ENCODE measurements around the gene ATG2B.

Gene ATG2B

DNA sequence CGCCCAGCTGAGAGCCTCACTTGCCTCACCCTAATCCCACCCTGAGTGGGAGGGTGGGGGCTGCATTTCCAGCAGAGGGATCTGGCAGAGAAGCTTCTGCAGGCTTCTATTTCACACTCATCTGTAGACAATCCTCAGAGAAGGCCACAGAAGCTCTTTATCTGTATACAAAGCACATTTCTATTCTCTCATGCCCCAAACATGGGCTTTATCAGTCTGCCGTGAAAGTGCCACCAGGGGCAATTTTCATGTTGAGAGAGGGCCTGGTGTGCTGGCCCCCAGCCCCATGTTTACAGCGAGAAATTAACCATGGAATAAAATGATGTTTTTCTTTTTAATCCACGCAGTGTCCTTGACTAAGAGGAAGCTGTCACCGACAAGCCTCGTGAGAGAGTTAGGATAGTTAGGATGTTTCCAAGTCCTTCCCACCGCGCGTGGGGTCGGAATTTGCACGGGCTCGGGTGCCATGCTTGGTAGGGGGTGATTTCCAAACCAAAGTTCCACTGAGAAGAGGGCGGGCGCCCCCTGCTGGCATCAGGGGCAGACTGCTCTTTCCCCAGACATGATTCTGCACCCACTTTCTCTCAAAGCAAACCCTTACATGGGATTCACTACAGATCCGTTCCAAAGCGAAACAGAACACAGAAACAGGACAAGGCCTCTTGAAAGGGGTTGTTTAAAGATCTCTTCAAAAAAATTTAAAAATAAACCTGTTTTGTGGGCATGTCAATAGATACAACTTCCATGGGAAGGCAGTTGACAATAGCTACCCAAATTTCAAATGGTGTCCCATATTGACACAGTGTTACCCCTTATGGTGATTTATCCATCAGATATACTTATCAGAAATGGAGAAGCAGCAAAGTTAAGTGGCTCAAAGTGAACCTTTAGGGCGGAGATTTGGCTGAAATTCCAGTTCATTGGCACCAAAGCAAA is 87.7 kb downstream of the ATG2B start:
- POLR2A ChIA-PET, result no interaction called here
- CTCF ChIA-PET, result interaction anchor here (0.5 to 7.7 kb wide), 10 partner anchors 10 to 1574 kb away, joined by 3 to 45 read pairs (median 4); no protein-coding TSS in a partner anchor
- WGBS (ENCODE audit: insufficient coverage), result 38% methylated on average over 10 of the region's 17 CpGs
- DNase-seq, result peak; percentile 56 to 68 (median 62)
- H3K4me3 ChIP-seq (ENCODE audit: control insufficient read depth in 1 of 7, extremely low read depth in 1 of 7, insufficient read depth in 4 of 7, low read depth in 2 of 7, low read length in 6 of 7), result no peak overlapping the region
- H3K27ac ChIP-seq (ENCODE audit: insufficient read depth in 1 of 2, low read depth in 1 of 2, low read length in 2 of 2, poor library complexity in 1 of 2, severe bottlenecking in 2 of 2), result no peak overlapping the region
- H3K9me3 ChIP-seq (ENCODE audit: control extremely low read depth in 1 of 5, control insufficient read depth in 4 of 5, insufficient read depth in 2 of 5, low read depth in 1 of 5, low read length in 4 of 5), result peaks cover 0 to 12% (median 7%) of the 10 kb centered on the region in 5 experiments
- H3K36me3 ChIP-seq (ENCODE audit: control insufficient read depth in 4 of 4, insufficient read depth in 4 of 4, low read length in 3 of 4), result peaks cover 0 to 3% (median under 1%) of the 10 kb centered on the region in 4 experiments
- H3K27me3 ChIP-seq (replicated peaks in 2 of 5; ENCODE audit: control insufficient read depth in 4 of 5, insufficient read depth in 5 of 5, low read length in 4 of 5), result peaks cover 0 to 3% (median 0%) of the 10 kb centered on the region in 5 experiments
- no peaks in the 10 kb centered on the region for H3K4me1 ChIP-seq (ENCODE audit: control extremely low read depth in 1 of 4, control insufficient read depth in 4 of 4, insufficient read depth in 4 of 4, low read length in 3 of 4)

DNA sequence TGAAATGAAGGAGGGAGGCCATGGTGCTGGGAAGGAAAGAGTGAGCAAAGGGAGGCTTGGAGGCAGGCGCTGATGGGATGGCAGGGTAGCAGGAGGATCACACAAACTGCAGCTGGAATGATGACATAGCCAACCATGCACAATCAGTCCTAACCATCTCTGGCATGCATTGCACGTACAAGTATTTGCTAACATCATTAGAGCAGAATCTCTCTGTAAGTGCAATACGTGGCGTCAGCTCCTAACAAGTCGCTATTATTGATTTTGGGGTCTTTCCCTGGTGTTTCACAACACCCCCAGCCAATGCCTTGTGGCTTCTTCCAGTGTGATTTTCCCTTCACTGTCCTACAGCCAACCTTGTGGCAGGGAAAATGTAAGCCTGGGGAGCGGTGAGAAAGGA is 88.6 kb downstream of the ATG2B start:
- Histone ChIP-seq H3K4me3 (ENCODE audit: control insufficient read depth in 1 of 7, extremely low read depth in 1 of 7, insufficient read depth in 4 of 7, low read depth in 2 of 7, low read length in 6 of 7) (no peak overlapping the region), H3K9me3 (ENCODE audit: control extremely low read depth in 1 of 5, control insufficient read depth in 4 of 5, insufficient read depth in 2 of 5, low read depth in 1 of 5, low read length in 4 of 5) (peaks cover 0 to 12% (median 7%) of the 10 kb centered on the region in 5 experiments), H3K27ac (ENCODE audit: insufficient read depth in 1 of 2, low read depth in 1 of 2, low read length in 2 of 2, poor library complexity in 1 of 2, severe bottlenecking in 2 of 2) (no peak overlapping the region), H3K4me1 (ENCODE audit: control extremely low read depth in 1 of 4, control insufficient read depth in 4 of 4, insufficient read depth in 4 of 4, low read length in 3 of 4) (no peaks in the 10 kb centered on the region), H3K27me3 (replicated peaks in 2 of 5; ENCODE audit: control insufficient read depth in 4 of 5, insufficient read depth in 5 of 5, low read length in 4 of 5) (peaks cover 0 to 3% (median 0%) of the 10 kb centered on the region in 5 experiments), H3K36me3 (ENCODE audit: control insufficient read depth in 4 of 4, insufficient read depth in 4 of 4, low read length in 3 of 4) (peaks cover 0 to 3% (median 0%) of the 10 kb centered on the region in 4 experiments)
- DNase-seq, result no peak
- 94% methylated on average over 6 of the region's 6 CpGs for WGBS (ENCODE audit: insufficient coverage)
- CTCF ChIA-PET, result interaction anchor here (1.0 to 7.7 kb wide), 9 partner anchors 9 to 183 kb away, joined by 3 to 45 read pairs (median 5); no protein-coding TSS in a partner anchor
- POLR2A ChIA-PET, result no interaction called here

DNA sequence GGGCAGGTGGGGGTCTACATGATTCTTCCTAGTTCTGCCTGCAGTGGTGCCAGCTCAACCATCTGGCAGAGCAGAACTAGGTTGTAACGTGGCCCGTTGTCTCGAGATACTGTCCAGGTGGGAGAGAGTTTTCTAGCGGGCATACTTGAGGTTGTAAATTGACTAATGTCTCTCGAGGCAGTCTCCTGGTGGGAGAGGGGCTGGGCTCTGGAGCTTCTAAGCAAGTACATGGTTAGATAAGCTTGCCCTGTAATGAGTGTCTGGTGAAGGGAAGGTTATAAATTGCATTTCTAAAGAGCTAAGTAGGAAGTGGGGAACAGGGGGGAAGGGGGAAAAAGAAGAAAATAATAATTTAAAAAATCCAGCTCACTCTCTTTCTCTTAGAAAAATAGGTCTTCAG is 89.0 kb downstream of the ATG2B start:
- H3K36me3 ChIP-seq (ENCODE audit: control insufficient read depth in 4 of 4, insufficient read depth in 4 of 4, low read length in 3 of 4), result peaks cover 0 to 3% (median 0%) of the 10 kb centered on the region in 4 experiments
- WGBS (ENCODE audit: insufficient coverage), result 94% methylated on average over 5 of the region's 5 CpGs
- no peak overlapping the region for H3K27ac ChIP-seq (ENCODE audit: insufficient read depth in 1 of 2, low read depth in 1 of 2, low read length in 2 of 2, poor library complexity in 1 of 2, severe bottlenecking in 2 of 2)
- POLR2A ChIA-PET, result no interaction called here
- H3K4me3 ChIP-seq (ENCODE audit: control insufficient read depth in 1 of 7, extremely low read depth in 1 of 7, insufficient read depth in 4 of 7, low read depth in 2 of 7, low read length in 6 of 7), result no peak overlapping the region
- CTCF ChIA-PET, result interaction anchor here (1.0 to 7.7 kb wide), 9 partner anchors 9 to 183 kb away, joined by 3 to 45 read pairs (median 5); no protein-coding TSS in a partner anchor
- peaks cover 0 to 3% (median 0%) of the 10 kb centered on the region in 5 experiments for H3K27me3 ChIP-seq (replicated peaks in 2 of 5; ENCODE audit: control insufficient read depth in 4 of 5, insufficient read depth in 5 of 5, low read length in 4 of 5)
- DNase-seq, result no peak
- peaks cover 0 to 12% (median 7%) of the 10 kb centered on the region in 5 experiments for H3K9me3 ChIP-seq (ENCODE audit: control extremely low read depth in 1 of 5, control insufficient read depth in 4 of 5, insufficient read depth in 2 of 5, low read depth in 1 of 5, low read length in 4 of 5)
- H3K4me1 ChIP-seq (ENCODE audit: control extremely low read depth in 1 of 4, control insufficient read depth in 4 of 4, insufficient read depth in 4 of 4, low read length in 3 of 4), result no peaks in the 10 kb centered on the region

DNA sequence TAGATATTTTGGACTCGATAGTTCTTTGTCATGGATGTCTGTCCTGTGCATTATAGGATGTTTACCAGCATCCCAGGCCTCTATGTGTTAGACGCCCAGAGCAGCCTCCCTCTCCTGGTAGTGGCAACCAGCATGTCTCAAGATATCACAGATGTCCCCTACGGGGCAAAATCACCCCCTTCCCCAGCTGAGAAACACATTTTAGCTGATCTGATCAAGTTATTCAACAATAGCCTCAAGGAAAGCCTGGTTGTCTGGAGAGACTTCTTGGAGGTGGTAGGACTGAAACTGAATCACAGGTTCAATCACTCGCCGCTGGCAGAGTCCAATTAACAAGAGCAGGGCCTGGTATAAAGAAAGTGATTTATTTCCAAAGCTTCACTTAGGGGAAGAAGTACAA is 89.5 kb downstream of the ATG2B start:
- Histone ChIP-seq H3K27me3 (replicated peaks in 2 of 5; ENCODE audit: control insufficient read depth in 4 of 5, insufficient read depth in 5 of 5, low read length in 4 of 5) (peaks cover 0 to 3% (median 0%) of the 10 kb centered on the region in 5 experiments), H3K9me3 (ENCODE audit: control extremely low read depth in 1 of 5, control insufficient read depth in 4 of 5, insufficient read depth in 2 of 5, low read depth in 1 of 5, low read length in 4 of 5) (peaks cover 0 to 12% (median 7%) of the 10 kb centered on the region in 5 experiments), H3K27ac (ENCODE audit: insufficient read depth in 1 of 2, low read depth in 1 of 2, low read length in 2 of 2, poor library complexity in 1 of 2, severe bottlenecking in 2 of 2) (no peak overlapping the region), H3K4me3 (ENCODE audit: control insufficient read depth in 1 of 7, extremely low read depth in 1 of 7, insufficient read depth in 4 of 7, low read depth in 2 of 7, low read length in 6 of 7) (no peak overlapping the region), H3K4me1 (ENCODE audit: control extremely low read depth in 1 of 4, control insufficient read depth in 4 of 4, insufficient read depth in 4 of 4, low read length in 3 of 4) (no peaks in the 10 kb centered on the region), H3K36me3 (ENCODE audit: control insufficient read depth in 4 of 4, insufficient read depth in 4 of 4, low read length in 3 of 4) (peaks cover 0 to 2% (median 0%) of the 10 kb centered on the region in 4 experiments)
- ChIA-PET POLR2A (no interaction called here), CTCF (interaction anchor here (1.4 to 7.7 kb wide), 6 partner anchors 8 to 175 kb away, joined by 4 to 45 read pairs (median 6); no protein-coding TSS in a partner anchor)
- 79% methylated on average over 3 of the region's 5 CpGs for WGBS (ENCODE audit: insufficient coverage)
- no peak for DNase-seq

DNA sequence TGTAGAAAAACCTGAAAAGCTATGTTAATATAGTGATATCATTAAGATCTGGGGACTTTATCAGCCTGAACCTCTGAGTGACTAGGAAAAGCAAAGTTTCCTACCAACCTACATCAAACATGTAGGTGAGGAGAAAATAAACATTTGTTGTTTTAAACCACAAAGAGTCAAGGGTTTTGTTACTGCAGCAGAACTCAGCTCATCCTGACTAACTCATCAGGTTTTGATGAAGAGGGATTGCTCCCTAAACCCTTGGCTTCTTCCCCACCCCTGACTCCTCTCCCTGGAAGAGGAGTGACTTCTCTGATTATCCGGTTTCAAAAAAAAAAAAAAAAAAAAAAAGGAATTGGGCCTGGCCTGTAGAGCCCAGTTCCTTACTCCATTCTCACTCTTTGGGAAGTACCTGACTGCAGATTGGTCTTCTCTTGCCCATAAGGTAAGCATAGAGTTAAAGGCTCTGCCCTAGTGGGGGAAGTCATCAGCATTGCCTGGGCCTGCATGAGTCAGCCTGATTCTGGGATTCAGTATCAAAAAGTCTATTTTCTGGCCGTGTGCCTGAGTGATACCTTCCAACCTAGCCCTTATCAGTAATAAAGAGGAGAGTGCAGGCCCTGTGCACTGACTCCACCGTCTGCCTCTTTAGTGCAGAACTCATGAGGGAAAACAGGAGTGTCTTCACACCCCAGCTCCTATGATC is 90.2 kb downstream of the ATG2B start:
- CTCF ChIA-PET, result interaction anchor here (2.2 to 7.7 kb wide), 3 partner anchors 13 to 171 kb away, joined by 6 to 45 read pairs (median 12); no protein-coding TSS in a partner anchor
- H3K4me1 ChIP-seq (ENCODE audit: control extremely low read depth in 1 of 4, control insufficient read depth in 4 of 4, insufficient read depth in 4 of 4, low read length in 3 of 4), result no peaks in the 10 kb centered on the region
- no peak for DNase-seq
- peaks cover 0 to 5% (median 3%) of the 10 kb centered on the region in 5 experiments for H3K9me3 ChIP-seq (ENCODE audit: control extremely low read depth in 1 of 5, control insufficient read depth in 4 of 5, insufficient read depth in 2 of 5, low read depth in 1 of 5, low read length in 4 of 5)
- peaks cover 0 to 3% (median 0%) of the 10 kb centered on the region in 5 experiments for H3K27me3 ChIP-seq (replicated peaks in 2 of 5; ENCODE audit: control insufficient read depth in 4 of 5, insufficient read depth in 5 of 5, low read length in 4 of 5)
- no peak overlapping the region for H3K27ac ChIP-seq (ENCODE audit: insufficient read depth in 1 of 2, low read depth in 1 of 2, low read length in 2 of 2, poor library complexity in 1 of 2, severe bottlenecking in 2 of 2)
- POLR2A ChIA-PET, result no interaction called here
- WGBS (ENCODE audit: insufficient coverage), result 83% methylated on average over 1 of the region's 3 CpGs
- no peak overlapping the region for H3K4me3 ChIP-seq (ENCODE audit: control insufficient read depth in 1 of 7, extremely low read depth in 1 of 7, insufficient read depth in 4 of 7, low read depth in 2 of 7, low read length in 6 of 7)
- H3K36me3 ChIP-seq (ENCODE audit: control insufficient read depth in 4 of 4, insufficient read depth in 4 of 4, low read length in 3 of 4), result no peaks in the 10 kb centered on the region

DNA sequence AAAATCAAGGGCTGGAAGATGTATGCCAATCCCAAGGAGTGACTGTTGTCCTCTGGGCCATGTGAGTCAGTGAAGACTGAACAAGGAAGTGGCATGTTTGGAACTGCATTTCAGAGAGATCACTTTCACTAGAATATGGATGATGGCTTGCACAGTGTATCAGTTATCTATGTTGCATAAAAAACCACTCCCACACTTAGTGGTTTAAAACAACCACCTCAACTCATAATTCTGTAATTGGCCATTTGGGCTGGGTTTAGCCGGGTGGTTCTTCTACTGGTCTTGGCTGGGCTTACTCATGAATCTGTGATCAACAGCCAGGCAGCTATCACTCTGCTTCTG is 91.7 kb downstream of the ATG2B start:
- Histone ChIP-seq H3K4me3 (ENCODE audit: control insufficient read depth in 1 of 7, extremely low read depth in 1 of 7, insufficient read depth in 4 of 7, low read depth in 2 of 7, low read length in 6 of 7) (no peak overlapping the region), H3K27me3 (replicated peaks in 2 of 5; ENCODE audit: control insufficient read depth in 4 of 5, insufficient read depth in 5 of 5, low read length in 4 of 5) (peaks cover 0 to 3% (median 0%) of the 10 kb centered on the region in 5 experiments), H3K4me1 (ENCODE audit: control extremely low read depth in 1 of 4, control insufficient read depth in 4 of 4, insufficient read depth in 4 of 4, low read length in 3 of 4) (no peaks in the 10 kb centered on the region), H3K36me3 (ENCODE audit: control insufficient read depth in 4 of 4, insufficient read depth in 4 of 4, low read length in 3 of 4) (no peaks in the 10 kb centered on the region), H3K27ac (ENCODE audit: insufficient read depth in 1 of 2, low read depth in 1 of 2, low read length in 2 of 2, poor library complexity in 1 of 2, severe bottlenecking in 2 of 2) (no peak overlapping the region), H3K9me3 (ENCODE audit: control extremely low read depth in 1 of 5, control insufficient read depth in 4 of 5, insufficient read depth in 2 of 5, low read depth in 1 of 5, low read length in 4 of 5) (no peaks in the 10 kb centered on the region)
- POLR2A ChIA-PET, result no interaction called here
- WGBS (ENCODE audit: insufficient coverage), result 100% methylated on average over 1 of the region's 1 CpG
- DNase-seq, result no peak
- CTCF ChIA-PET, result interaction anchor here (7.7 kb wide), 1 partner anchor 169 kb away, joined by 45 read pairs; no protein-coding TSS in a partner anchor

Data from common myeloid progenitor, CD34-positive (primary cell).